HepG2 (cell line): ENCODE results near the gene ANKFY1. TPM values are rescaled to one million over a fixed set of nuclear protein-coding genes. Genes with fewer than 3 reads are reported as not detected.
A peak's percentile ranks its signal among the peaks of the same experiment; 100 is the strongest.

Experiments used
- MAFG ChIP-seq: sonication (generic); formaldehyde crosslinking; IDR thresholded peaks from 2 replicates; pipeline ENCODE4 v1.5.1; 2020; ENCODE audit warnings: mild to moderate bottlenecking, missing genetic modification reagents
- MIXL1 ChIP-seq: IDR thresholded peaks from 2 replicates; pipeline ENCODE4 v1.6.1; 2016
- RCOR2 ChIP-seq: IDR thresholded peaks from 2 replicates; pipeline ENCODE4 v1.6.1; 2016; ENCODE audit warnings: missing biosample characterization, missing genetic modification reagents
- RNF2 ChIP-seq: fragments of 450-650 bp; conservative IDR thresholded peaks from 2 replicates; pipeline ENCODE4 v1.6.1; 2016; ENCODE audit warnings: low read depth
- SIX1 ChIP-seq: sonication (generic); formaldehyde crosslinking; IDR thresholded peaks from 2 replicates; pipeline ENCODE4 v1.4.0; 2020; ENCODE audit warnings: missing genetic modification reagents, borderline replicate concordance
- TCF7L2 ChIP-seq: IDR thresholded peaks from 2 replicates; pipeline ENCODE4 v1.6.1; 2011; ENCODE audit warnings: mild to moderate bottlenecking, low read depth, low read length, moderate library complexity
- YY1 ChIP-seq: IDR thresholded peaks from 2 replicates; pipeline ENCODE4 v1.6.1; 2011; ENCODE audit warnings: low read length, low read depth, moderate library complexity, mild to moderate bottlenecking; ENCODE audit not compliant: insufficient read depth, insufficient replicate concordance
- ZBTB20 ChIP-seq: sonication (generic); formaldehyde crosslinking; IDR thresholded peaks from 2 replicates; pipeline ENCODE4 v1.8.1; 2023; ENCODE audit warnings: missing genetic modification reagents, low read depth, mild to moderate bottlenecking, borderline replicate concordance
- ZNF160 ChIP-seq: sonication (generic); formaldehyde crosslinking; IDR thresholded peaks from 2 replicates; pipeline ENCODE4 v1.8.0; 2022; ENCODE audit warnings: mild to moderate bottlenecking, inconsistent platforms, missing genetic modification reagents
- ZNF225 ChIP-seq: sonication (generic); formaldehyde crosslinking; IDR thresholded peaks from 2 replicates; pipeline ENCODE4 v1.4.0; 2020; ENCODE audit warnings: mild to moderate bottlenecking, missing genetic modification reagents
- ZNF720 ChIP-seq: sonication (generic); formaldehyde crosslinking; IDR thresholded peaks from 2 replicates; pipeline ENCODE4 v1.4.0; 2020; ENCODE audit warnings: missing genetic modification reagents
- polyA plus RNA-seq, 8 experiments: library from polyadenylated mRNA; depleted of rRNA in 3 of 8; stranded (reverse) in 7 of 8; unstranded in 1 of 8; fragments of >200 nt; fragmentation: Illumina TruSeq in 4 of 8; extraction: Trizol in 4 of 8; gene quantifications; 2 replicates each; pipeline versions ENCODE4 v1.2.1 to v1.2.3, GENCODE V29; 2011 to 2016; ENCODE audit warnings: low read depth in 4 of 8, missing spikeins in 1 of 8, mixed read lengths in 1 of 8; ENCODE audit not compliant: insufficient read depth in 1 of 8
- total RNA-seq, 5 experiments: library from RNA; depleted of rRNA; stranded (reverse); fragments of >200 nt; fragmentation: Illumina TruSeq; extraction: Trizol; gene quantifications; 2 replicates each; pipeline ENCODE4 v1.2.3, GENCODE V29; 2016; ENCODE audit warnings: low read depth in 1 of 5
- TF ChIP-seq, protein P1 (sequence below): sonication (generic); IDR thresholded peaks from 2 replicates; pipeline ENCODE4 v1.6.1; 2016; ENCODE audit warnings: low read depth, borderline replicate concordance
- TF ChIP-seq, protein P2 (sequence below): sonication (generic); formaldehyde crosslinking; IDR thresholded peaks from 2 replicates; pipeline ENCODE4 v1.4.0; 2020; ENCODE audit warnings: missing genetic modification reagents
- TF ChIP-seq, protein P3 (sequence below): sonication (generic); formaldehyde crosslinking; IDR thresholded peaks from 2 replicates; pipeline ENCODE4 v1.8.0; 2022; ENCODE audit warnings: missing genetic modification reagents, mild to moderate bottlenecking, borderline replicate concordance
- TF ChIP-seq, protein P4 (sequence below): sonication (generic); formaldehyde crosslinking; IDR thresholded peaks from 2 replicates; pipeline ENCODE4 v1.9.0; 2021; ENCODE audit warnings: mild to moderate bottlenecking, missing genetic modification reagents
- TF ChIP-seq, protein P5 (sequence below): IDR thresholded peaks from 2 replicates; pipeline ENCODE4 v1.6.1; 2016; ENCODE audit warnings: missing compliant biosample characterization, missing genetic modification reagents, borderline replicate concordance
- TF ChIP-seq, protein P6 (sequence below): sonication (generic); formaldehyde crosslinking; conservative IDR thresholded peaks from 2 replicates; pipeline ENCODE4 v1.8.0; 2022; ENCODE audit warnings: missing genetic modification reagents

ANKFY1 gene
- total and polyA plus RNA-seq, 2 of the 13 experiments (the other 11 are each of a cell fraction or from before 2014, with no cell fraction given), result 11.9 to 16.8 TPM

DNA sequence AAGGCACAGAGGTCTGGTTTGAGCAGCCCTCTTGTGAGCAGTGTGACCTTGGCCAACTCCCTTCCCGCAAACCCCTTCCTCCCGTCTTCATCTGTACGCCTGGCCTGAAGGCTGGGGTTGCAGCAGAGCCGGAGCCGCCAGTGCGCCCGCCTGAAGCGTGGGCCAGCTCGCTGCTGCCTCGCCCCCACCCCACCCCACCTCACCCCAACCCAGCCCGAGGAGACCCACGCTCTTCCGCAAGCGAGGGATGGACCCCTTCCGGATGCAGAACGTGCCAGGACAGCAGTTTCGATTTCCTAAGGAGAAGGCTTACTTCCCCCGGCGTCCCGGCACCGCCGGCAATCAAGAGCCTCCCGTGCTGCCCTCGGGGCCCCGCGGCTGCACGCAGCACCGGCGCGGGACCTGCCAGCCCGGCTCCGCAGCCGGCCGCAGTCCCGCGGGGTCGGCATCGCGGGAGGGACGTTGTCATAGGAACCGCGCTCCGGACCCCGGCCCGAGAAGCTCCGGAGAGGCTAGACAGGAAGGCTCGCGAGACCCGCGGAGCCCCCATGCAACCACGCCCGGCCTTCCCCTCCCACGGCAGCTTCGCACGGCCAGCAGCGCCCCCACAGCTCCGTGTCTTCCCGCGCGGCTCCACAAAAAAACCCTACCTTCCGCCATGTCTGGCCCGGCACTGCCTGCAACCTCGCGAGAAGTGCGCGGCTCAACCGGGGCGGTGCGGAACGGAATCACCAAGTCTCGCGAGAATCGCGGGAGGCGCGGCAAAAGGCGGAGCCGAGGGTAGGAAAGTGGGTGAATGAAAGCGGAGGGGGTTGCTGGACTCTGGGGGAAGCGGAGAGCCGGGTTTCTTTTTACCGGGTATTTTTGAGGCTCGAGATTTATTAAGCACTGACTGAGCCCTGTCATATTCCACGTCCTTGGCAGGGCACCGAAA is at the start of gene ANKFY1 (continued):
- TF ChIP-seq, protein P1, sequence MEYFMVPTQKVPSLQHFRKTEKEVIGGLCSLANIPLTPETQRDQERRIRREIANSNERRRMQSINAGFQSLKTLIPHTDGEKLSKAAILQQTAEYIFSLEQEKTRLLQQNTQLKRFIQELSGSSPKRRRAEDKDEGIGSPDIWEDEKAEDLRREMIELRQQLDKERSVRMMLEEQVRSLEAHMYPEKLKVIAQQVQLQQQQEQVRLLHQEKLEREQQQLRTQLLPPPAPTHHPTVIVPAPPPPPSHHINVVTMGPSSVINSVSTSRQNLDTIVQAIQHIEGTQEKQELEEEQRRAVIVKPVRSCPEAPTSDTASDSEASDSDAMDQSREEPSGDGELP, result no peak
- TF ChIP-seq, protein P2, sequence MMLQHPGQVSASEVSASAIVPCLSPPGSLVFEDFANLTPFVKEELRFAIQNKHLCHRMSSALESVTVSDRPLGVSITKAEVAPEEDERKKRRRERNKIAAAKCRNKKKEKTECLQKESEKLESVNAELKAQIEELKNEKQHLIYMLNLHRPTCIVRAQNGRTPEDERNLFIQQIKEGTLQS (CRISPR knock-in tag), result no peak
- no peak for TF ChIP-seq RNF2
- no peak for TF ChIP-seq ZNF160
- TF ChIP-seq YY1, result peak; percentile 95
- TF ChIP-seq ZNF720, result no peak
- TF ChIP-seq ZNF225 (CRISPR knock-in tag), result no peak; the same call in 1 of the 2 replicates
- TF ChIP-seq SIX1 (CRISPR knock-in tag), result no peak
- peak; percentile 46; the same call in 1 of the 2 replicates for TF ChIP-seq ZBTB20
- TF ChIP-seq, protein P3, sequence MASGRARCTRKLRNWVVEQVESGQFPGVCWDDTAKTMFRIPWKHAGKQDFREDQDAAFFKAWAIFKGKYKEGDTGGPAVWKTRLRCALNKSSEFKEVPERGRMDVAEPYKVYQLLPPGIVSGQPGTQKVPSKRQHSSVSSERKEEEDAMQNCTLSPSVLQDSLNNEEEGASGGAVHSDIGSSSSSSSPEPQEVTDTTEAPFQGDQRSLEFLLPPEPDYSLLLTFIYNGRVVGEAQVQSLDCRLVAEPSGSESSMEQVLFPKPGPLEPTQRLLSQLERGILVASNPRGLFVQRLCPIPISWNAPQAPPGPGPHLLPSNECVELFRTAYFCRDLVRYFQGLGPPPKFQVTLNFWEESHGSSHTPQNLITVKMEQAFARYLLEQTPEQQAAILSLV (CRISPR knock-in tag), result no peak
- TF ChIP-seq RCOR2 (CRISPR knock-in tag), result no peak
- TF ChIP-seq, protein P4, sequence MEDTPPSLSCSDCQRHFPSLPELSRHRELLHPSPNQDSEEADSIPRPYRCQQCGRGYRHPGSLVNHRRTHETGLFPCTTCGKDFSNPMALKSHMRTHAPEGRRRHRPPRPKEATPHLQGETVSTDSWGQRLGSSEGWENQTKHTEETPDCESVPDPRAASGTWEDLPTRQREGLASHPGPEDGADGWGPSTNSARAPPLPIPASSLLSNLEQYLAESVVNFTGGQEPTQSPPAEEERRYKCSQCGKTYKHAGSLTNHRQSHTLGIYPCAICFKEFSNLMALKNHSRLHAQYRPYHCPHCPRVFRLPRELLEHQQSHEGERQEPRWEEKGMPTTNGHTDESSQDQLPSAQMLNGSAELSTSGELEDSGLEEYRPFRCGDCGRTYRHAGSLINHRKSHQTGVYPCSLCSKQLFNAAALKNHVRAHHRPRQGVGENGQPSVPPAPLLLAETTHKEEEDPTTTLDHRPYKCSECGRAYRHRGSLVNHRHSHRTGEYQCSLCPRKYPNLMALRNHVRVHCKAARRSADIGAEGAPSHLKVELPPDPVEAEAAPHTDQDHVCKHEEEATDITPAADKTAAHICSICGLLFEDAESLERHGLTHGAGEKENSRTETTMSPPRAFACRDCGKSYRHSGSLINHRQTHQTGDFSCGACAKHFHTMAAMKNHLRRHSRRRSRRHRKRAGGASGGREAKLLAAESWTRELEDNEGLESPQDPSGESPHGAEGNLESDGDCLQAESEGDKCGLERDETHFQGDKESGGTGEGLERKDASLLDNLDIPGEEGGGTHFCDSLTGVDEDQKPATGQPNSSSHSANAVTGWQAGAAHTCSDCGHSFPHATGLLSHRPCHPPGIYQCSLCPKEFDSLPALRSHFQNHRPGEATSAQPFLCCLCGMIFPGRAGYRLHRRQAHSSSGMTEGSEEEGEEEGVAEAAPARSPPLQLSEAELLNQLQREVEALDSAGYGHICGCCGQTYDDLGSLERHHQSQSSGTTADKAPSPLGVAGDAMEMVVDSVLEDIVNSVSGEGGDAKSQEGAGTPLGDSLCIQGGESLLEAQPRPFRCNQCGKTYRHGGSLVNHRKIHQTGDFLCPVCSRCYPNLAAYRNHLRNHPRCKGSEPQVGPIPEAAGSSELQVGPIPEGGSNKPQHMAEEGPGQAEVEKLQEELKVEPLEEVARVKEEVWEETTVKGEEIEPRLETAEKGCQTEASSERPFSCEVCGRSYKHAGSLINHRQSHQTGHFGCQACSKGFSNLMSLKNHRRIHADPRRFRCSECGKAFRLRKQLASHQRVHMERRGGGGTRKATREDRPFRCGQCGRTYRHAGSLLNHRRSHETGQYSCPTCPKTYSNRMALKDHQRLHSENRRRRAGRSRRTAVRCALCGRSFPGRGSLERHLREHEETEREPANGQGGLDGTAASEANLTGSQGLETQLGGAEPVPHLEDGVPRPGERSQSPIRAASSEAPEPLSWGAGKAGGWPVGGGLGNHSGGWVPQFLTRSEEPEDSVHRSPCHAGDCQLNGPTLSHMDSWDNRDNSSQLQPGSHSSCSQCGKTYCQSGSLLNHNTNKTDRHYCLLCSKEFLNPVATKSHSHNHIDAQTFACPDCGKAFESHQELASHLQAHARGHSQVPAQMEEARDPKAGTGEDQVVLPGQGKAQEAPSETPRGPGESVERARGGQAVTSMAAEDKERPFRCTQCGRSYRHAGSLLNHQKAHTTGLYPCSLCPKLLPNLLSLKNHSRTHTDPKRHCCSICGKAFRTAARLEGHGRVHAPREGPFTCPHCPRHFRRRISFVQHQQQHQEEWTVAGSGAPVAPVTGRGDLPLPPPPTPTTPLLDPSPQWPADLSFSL (CRISPR knock-in tag), result no peak
- TF ChIP-seq, protein P5, sequence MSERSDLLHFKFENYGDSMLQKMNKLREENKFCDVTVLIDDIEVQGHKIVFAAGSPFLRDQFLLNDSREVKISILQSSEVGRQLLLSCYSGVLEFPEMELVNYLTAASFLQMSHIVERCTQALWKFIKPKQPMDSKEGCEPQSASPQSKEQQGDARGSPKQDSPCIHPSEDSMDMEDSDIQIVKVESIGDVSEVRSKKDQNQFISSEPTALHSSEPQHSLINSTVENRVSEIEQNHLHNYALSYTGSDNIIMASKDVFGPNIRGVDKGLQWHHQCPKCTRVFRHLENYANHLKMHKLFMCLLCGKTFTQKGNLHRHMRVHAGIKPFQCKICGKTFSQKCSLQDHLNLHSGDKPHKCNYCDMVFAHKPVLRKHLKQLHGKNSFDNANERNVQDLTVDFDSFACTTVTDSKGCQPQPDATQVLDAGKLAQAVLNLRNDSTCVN, result no peak
- no peak for TF ChIP-seq TCF7L2
- TF ChIP-seq, protein P6, sequence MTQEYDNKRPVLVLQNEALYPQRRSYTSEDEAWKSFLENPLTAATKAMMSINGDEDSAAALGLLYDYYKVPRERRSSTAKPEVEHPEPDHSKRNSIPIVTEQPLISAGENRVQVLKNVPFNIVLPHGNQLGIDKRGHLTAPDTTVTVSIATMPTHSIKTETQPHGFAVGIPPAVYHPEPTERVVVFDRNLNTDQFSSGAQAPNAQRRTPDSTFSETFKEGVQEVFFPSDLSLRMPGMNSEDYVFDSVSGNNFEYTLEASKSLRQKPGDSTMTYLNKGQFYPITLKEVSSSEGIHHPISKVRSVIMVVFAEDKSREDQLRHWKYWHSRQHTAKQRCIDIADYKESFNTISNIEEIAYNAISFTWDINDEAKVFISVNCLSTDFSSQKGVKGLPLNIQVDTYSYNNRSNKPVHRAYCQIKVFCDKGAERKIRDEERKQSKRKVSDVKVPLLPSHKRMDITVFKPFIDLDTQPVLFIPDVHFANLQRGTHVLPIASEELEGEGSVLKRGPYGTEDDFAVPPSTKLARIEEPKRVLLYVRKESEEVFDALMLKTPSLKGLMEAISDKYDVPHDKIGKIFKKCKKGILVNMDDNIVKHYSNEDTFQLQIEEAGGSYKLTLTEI (CRISPR knock-in tag), result no peak
- no peak for TF ChIP-seq MAFG (CRISPR knock-in tag)
- TF ChIP-seq MIXL1 (CRISPR knock-in tag), result peak; percentile 50; the same call in 1 of the 2 replicates
